22Rv1 (cell line): ENCODE data around the gene AGAP2.

Experiments
- CTCF ChIP-seq: fragments of 450-650 bp; IDR thresholded peaks from 2 replicates; pipeline ENCODE4 v1.5.1; 2017; ENCODE audit warnings: mild to moderate bottlenecking
- ZFX ChIP-seq: fragments of 450-650 bp; IDR thresholded peaks from 2 replicates; pipeline ENCODE4 v1.6.1; 2017; ENCODE audit warnings: antibody characterized with exemption, borderline replicate concordance

GRCh38 chr12:57779736-57780135 lies 41.2 kb upstream of the AGAP2 start:
- TF ChIP-seq CTCF (no peak), ZFX (no peak)
